Amniotic stem cell (primary cell): ENCODE measurements around the gene CFAP52.
"Not testable (repeated sequence)": the region's sequence is repeated elsewhere in the genome, so short reads cannot be mapped to it uniquely, and the experiment has no call there.

Experiments
- DNase-seq: peaks from one replicate; lab custom pipeline; 2025; lab: John Stamatoyannopoulos, UW

Gene CFAP52

DNA sequence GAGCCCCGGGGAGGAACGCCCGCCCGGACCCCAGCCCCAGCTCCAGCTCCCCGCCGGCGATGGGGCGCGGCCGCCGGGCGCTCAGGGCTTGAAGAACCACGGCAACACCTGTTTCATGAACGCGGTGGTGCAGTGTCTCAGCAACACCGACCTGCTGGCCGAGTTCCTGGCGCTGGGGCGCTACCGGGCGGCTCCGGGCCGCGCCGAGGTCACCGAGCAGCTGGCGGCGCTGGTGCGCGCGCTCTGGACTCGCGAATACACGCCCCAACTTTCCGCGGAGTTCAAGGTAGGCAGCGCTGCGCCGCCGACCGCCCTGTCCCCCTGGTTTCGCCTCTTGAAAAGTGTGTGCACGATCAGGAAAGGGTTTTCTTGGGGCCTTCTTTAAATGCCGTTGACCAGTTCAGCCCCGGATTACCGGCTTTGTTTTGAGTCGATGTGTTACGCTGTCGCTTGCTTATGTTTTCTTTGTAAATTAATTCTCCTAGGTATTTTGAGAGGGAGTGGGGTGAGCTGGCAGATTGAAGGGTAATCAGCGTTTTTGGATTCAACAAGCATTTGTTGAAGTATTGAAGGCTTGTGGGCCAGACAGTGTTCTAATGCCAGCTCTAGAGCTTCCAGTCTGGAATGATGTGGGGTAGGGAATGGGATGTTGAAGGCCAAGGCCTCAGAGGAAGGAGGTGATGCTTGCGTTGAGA, 69.6 kb downstream of the CFAP52 start:
- DNase-seq, result no peak

- no peak for DNase-seq
Observed at GRCh38 chr17:9646546-9646885, 70.1 kb downstream of the CFAP52 start.

DNA sequence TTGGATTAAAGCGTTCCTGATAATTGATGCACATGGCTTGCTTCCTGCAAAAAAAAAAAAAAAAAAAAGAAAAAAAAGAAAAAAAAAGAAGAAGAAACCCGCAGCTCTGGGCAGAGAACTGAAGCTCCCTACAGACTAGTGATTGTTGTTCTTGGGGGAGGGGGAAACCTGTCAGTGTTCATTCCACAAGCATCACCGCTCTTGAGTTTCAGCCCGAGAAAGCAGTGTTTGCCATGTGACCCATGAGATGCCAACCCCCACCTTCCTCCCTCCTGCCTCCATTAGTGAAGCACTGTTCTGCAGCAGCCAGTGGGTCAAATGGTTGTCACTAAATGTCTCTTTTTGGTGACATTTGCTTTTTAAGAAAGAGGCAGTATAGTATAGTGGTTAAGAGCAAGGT, 70.6 kb downstream of the CFAP52 start:
- DNase-seq, result no peak

- DNase-seq, result no peak
Observed at GRCh38 chr17:9648521-9649110, 72.2 kb downstream of the CFAP52 start.

DNA sequence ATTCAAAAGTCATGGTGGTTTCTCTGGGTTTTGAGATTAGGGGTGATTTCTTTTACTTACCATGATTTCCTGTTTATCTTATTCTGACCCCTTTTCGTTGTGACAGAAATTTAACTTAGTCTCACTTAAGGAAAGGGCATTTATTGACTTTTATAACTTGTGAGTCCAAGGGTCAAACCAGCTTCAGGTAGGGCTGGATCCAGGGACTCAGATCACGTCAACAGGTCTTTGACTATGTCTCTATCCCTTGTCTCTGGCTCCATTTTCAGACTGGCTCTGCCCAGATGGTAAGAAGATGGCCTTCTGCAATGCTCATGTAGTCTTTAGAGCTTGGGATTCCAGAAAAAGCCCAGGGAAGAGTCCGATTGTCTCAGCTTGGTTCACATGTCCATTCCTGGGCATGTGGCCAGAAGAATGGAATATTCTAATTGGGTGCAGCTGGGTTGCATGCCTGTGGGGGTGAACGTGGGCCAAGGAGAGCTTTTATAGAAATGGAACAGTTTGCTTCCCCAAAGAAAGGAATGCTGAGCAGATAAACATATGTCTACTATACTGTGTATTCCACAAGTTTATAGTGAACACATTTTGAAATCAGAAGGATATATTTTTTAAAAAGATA, 82.3 kb downstream of the CFAP52 start:
- DNase-seq, result no peak

- no peak for DNase-seq
Observed at GRCh38 chr17:9661027-9661426, 84.6 kb downstream of the CFAP52 start.

GRCh38 chr17:9663511-9663910, 87.1 kb downstream of the CFAP52 start:
- DNase-seq, result not testable (repeated sequence)

DNA sequence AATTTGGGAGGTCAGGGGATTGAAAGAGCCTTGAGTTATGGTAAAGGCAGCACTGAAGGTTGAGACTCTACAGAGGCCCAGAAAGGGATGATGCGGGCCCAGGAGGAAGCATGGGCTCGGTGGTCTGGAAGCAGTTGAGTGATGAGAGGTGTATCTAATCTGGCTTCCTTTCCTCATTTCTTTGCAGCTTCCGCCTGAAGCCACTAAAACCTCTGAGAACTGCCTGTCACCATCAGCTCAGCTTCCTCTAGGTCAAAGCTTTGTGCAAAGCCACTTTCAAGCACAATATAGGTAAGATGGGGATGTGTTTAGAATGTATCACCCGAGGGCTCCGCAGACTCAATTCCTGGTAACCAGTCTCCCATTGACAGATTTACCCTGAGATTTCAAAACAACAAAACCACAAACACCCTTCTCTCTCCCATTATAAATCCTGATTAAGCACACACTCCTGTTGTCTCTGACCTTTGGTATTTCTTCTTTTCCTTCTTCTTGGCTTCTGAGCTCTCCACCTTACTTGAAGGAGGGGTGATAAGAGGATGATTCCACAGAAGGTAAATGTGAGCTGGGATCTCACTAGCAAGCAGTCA, 90.1 kb downstream of the CFAP52 start:
- no peak for DNase-seq

- DNase-seq, result no peak
Observed at GRCh38 chr17:9668517-9668916, 92.1 kb downstream of the CFAP52 start.

DNA sequence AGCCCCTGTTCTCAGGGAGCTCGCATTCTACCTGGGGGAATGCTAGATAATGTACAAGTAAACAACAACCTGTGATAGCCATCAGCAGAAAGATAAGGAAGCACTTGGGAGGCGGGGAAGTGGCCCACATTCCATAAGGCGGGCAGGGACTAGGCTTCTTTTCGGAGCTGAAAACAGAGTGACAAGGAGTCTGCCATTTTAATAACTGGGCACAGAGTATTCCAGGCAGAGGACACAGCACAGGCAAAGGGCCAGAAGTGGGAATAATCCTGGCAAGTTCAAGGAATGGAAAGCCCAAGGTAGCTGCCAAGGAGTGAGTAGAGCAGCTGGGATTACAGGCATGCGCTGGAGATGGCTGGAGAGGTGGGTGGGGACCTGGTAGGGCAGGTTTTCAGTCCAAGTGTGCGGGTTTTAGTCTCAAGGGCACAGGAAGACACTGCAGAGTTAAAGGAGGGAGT, 93.1 kb downstream of the CFAP52 start:
- no peak for DNase-seq

DNA sequence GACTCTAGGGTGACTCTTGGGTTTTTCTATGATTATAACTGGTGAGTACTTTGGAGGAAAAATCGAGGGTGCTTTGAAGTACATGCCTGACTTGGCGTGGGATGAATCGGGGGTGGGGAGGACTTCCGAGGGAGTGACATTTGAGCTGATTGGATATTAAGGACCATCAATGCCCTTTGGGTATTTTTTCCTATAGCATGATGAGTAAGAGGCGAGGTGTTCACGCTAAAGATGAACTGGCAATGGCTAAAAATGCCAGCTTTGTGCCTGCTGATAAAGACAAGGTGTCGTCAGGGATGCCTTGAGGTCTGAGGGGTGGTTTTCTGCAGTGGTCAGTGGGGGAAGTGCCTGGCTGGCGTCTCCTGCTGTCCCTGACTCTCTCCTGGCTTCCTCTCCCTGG, 94.2 kb downstream of the CFAP52 start:
- DNase-seq, result no peak

DNA sequence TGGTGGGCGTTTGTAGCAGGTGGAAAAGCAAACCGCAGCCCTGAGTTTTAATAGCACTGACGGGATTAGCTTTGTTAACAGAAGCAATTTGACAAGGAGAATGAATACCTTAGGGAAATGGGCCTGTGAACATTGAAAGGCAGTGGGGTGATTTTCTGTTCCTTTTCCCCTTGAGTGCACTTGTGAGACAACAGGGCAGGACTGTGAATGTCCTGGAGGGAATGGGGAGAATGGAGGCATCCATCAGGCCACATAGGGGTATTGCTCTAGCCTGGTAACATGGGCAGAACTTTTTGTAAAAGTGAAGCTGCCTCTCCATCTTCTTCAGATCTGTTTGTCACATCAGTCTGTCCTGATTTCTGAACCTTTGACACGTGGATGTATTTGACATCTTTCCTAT, 95.1 kb downstream of the CFAP52 start:
- no peak for DNase-seq

DNA sequence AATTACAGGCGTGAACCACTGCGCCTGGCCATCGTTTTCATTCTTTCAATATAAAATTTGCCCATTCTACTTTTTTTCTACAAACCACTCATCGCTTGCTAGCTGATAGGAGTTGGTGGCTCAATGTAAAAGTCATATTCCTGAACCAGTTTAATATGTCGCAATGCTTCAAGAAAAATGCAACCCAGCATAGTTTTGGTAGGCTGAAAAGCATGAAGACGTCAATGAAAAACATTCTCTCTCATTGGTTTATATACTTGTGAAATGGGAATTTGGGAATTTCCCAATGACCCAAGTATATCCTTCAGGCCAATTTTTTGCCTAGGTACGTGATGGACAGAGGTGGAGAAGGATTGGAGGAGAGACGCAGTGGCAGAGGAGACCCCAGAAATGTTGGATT, 95.8 kb downstream of the CFAP52 start:
- DNase-seq, result no peak

- no peak for DNase-seq
Observed at GRCh38 chr17:9672691-9673090, 96.2 kb downstream of the CFAP52 start.

- no peak for DNase-seq
Observed at GRCh38 chr17:9676084-9676483, 99.6 kb downstream of the CFAP52 start.

- no peak for DNase-seq
Observed at GRCh38 chr17:9676820-9677310, 100.4 kb downstream of the CFAP52 start.

GRCh38 chr17:9677411-9677810, 101.0 kb downstream of the CFAP52 start:
- no peak for DNase-seq

- DNase-seq, result no peak
Observed at GRCh38 chr17:9677896-9678295, 101.5 kb downstream of the CFAP52 start.

DNA sequence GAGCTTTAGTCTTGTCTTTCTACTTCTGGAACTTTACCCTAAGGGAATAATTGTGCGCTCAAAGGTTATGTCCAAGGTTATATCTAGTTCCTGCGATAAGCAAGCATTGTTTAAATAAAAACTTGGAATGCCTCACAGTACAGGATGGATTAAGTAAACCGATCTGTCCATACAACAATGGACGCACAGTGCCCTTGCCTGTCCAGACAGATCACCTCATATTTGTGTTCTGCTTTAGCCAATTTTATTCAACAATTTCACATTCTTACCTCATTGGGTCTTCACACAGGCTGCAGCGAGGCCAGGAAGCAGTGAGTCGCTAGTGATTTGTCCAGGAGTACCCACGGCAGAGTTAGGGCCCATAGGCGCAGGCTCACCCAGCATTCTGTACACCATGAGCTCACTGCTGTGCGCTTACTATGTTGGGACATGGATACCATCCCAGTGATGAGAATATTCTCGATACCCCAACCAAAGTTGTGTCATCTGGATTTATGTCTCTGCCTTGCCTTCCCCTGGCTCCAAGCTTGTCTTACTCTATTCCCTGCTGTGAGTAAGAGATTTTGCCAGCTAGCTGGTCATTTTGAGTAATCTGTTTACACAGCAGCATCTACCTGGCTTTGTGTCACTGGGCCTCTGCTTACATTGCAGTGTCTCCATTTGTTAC, 108.6 kb downstream of the CFAP52 start:
- DNase-seq, result no peak
